GM18519 (cell line): Measurements from ENCODE around the gene DOC2B.
"Not testable (repeated sequence)": the region's sequence is repeated elsewhere in the genome, so short reads cannot be mapped to it uniquely, and the experiment has no call there.

Source experiments
- ATAC-seq: cut with Tn5 transposase; IDR thresholded peaks from one replicate; pipeline ENCODE4 v1.9.1; 2021; ENCODE audit warnings: mild to moderate bottlenecking, moderate library complexity; ENCODE audit not compliant: unreplicated experiment, low FRiP score

The DOC2B gene

GRCh38 chr17:170130-170670 is 11.2 kb downstream of the DOC2B start:
- no peak for ATAC-seq

GRCh38 chr17:168614-169013 is 12.8 kb downstream of the DOC2B start:
- not testable (repeated sequence) for ATAC-seq

- no peak for ATAC-seq
Measured at GRCh38 chr17:165939-166338, 15.5 kb downstream of the DOC2B start.

GRCh38 chr17:164303-165235 is 16.9 kb downstream of the DOC2B start:
- no peak for ATAC-seq

GRCh38 chr17:163514-164098 is 17.8 kb downstream of the DOC2B start:
- no peak for ATAC-seq

- ATAC-seq: no peak
Measured at GRCh38 chr17:162689-163088, 18.8 kb downstream of the DOC2B start.

- no peak for ATAC-seq
Measured at GRCh38 chr17:161481-161880, 20.0 kb downstream of the DOC2B start.

- no peak for ATAC-seq
Measured at GRCh38 chr17:160336-160735, 21.1 kb downstream of the DOC2B start.

- ATAC-seq: no peak
Measured at GRCh38 chr17:159609-160008, 21.8 kb downstream of the DOC2B start.

GRCh38 chr17:158379-158778 is 23.1 kb downstream of the DOC2B start:
- no peak for ATAC-seq

GRCh38 chr17:157901-158300 is 23.5 kb downstream of the DOC2B start:
- no peak for ATAC-seq

- no peak for ATAC-seq
Measured at GRCh38 chr17:156946-157345, 24.5 kb downstream of the DOC2B start.

GRCh38 chr17:156094-156621 is 25.3 kb downstream of the DOC2B start:
- no peak for ATAC-seq

- no peak for ATAC-seq
Measured at GRCh38 chr17:155576-155975, 25.9 kb downstream of the DOC2B start.

GRCh38 chr17:153851-154250 is 27.6 kb downstream of the DOC2B start:
- no peak for ATAC-seq

GRCh38 chr17:152860-153420 is 28.5 kb downstream of the DOC2B start:
- no peak for ATAC-seq

- ATAC-seq: no peak
Measured at GRCh38 chr17:151886-152859, 29.3 kb downstream of the DOC2B start.

GRCh38 chr17:151004-151403 is 30.4 kb downstream of the DOC2B start:
- no peak for ATAC-seq

GRCh38 chr17:149897-150584 is 31.4 kb downstream of the DOC2B start:
- ATAC-seq: no peak
